Measurements from ENCODE around the gene TPGS1.

- TF ChIP-seq CTCF (IDR thresholded peaks at IDR 0.05 in 8 of 11, conservative IDR thresholded peaks at IDR 0.05 in 3 of 11) (no peak), POLR2A (IDR thresholded peaks at IDR 0.05) (no peak), POLR2AphosphoS5 (IDR thresholded peaks at IDR 0.05) (no peak)
Measured at GRCh38 chr19:534088-534487, 26.8 kb downstream of the TPGS1 start.
